DND-41 (cell line): Measurements from ENCODE around the gene PDE6A.
A peak's percentile ranks its signal among the peaks of the same experiment; 100 is the strongest.

Source experiments
- ATAC-seq: fragments of 200-7000 bp; cut with Tn5 transposase; 3 replicates; pipeline ENCODE4 v1.9.1; 2021; ENCODE audit warnings: low read depth; ENCODE audit not compliant: insufficient read depth
- DNase-seq: peaks from one replicate; pipeline ENCODE4 v3.0.0-alpha.2; 2020
- H2AFZ ChIP-seq: 2 replicates; pipeline ENCODE4 v1.6.0; 2012; ENCODE audit warnings: low read depth, low read length
- H3K27ac ChIP-seq: 2 replicates; pipeline ENCODE4 v1.5.1; 2012; ENCODE audit warnings: low read length, inconsistent platforms
- H3K27me3 ChIP-seq: fragments of 200-600 bp; sonication (generic); 2 replicates; pipeline ENCODE4 v1.6.0; 2012; ENCODE audit warnings: low read length, mild to moderate bottlenecking, inconsistent platforms; ENCODE audit not compliant: insufficient read depth, poor library complexity
- H3K36me3 ChIP-seq: 2 replicates; pipeline ENCODE4 v1.5.1; 2012; ENCODE audit warnings: low read length, inconsistent platforms; ENCODE audit not compliant: insufficient read depth
- H3K4me1 ChIP-seq: 2 replicates; pipeline ENCODE4 v1.5.1; 2012; ENCODE audit warnings: mild to moderate bottlenecking, low read length; ENCODE audit not compliant: insufficient read depth
- H3K4me2 ChIP-seq: 2 replicates; pipeline ENCODE4 v1.6.0; 2012; ENCODE audit warnings: mild to moderate bottlenecking, moderate library complexity, low read length, inconsistent platforms; ENCODE audit not compliant: insufficient read depth
- H3K4me3 ChIP-seq, 2 experiments: fragments of 200-600 bp in 1 of 2; shearing (Covaris generic) in 1 of 2; 2 replicates each; pipeline ENCODE4 v1.5.1; 2012 to 2016; ENCODE audit warnings: inconsistent platforms in 2 of 2, low read length in 2 of 2, mild to moderate bottlenecking in 2 of 2, low read depth in 1 of 2, moderate library complexity in 1 of 2
- H3K79me2 ChIP-seq: 2 replicates; pipeline ENCODE4 v1.6.0; 2012; ENCODE audit warnings: low read length, inconsistent platforms; ENCODE audit not compliant: insufficient read depth
- H3K9ac ChIP-seq: 2 replicates; pipeline ENCODE4 v1.6.0; 2012; ENCODE audit warnings: low read depth, mild to moderate bottlenecking, inconsistent platforms, low read length, moderate library complexity
- H3K9me3 ChIP-seq: 2 replicates; pipeline ENCODE4 v1.5.1; 2012; ENCODE audit warnings: low read length, moderate library complexity, mild to moderate bottlenecking, inconsistent platforms; ENCODE audit not compliant: insufficient read depth, severe bottlenecking
- H4K20me1 ChIP-seq: 2 replicates; pipeline ENCODE4 v1.6.0; 2012; ENCODE audit warnings: low read length; ENCODE audit not compliant: insufficient read depth
- EZH2 ChIP-seq: IDR thresholded peaks from 3 replicates; pipeline ENCODE4 v1.6.1; 2012; ENCODE audit warnings: borderline replicate concordance, low read depth, mild to moderate bottlenecking, moderate library complexity, low read length, inconsistent platforms; ENCODE audit not compliant: severe bottlenecking
- TF ChIP-seq, protein P1 (sequence below): IDR thresholded peaks from 2 replicates; pipeline ENCODE4 v1.5.1; 2012; ENCODE audit warnings: borderline replicate concordance, low read length, moderate library complexity, mild to moderate bottlenecking; ENCODE audit not compliant: poor library complexity, severe bottlenecking; ENCODE audit errors: extremely low read depth

The PDE6A gene

DNA sequence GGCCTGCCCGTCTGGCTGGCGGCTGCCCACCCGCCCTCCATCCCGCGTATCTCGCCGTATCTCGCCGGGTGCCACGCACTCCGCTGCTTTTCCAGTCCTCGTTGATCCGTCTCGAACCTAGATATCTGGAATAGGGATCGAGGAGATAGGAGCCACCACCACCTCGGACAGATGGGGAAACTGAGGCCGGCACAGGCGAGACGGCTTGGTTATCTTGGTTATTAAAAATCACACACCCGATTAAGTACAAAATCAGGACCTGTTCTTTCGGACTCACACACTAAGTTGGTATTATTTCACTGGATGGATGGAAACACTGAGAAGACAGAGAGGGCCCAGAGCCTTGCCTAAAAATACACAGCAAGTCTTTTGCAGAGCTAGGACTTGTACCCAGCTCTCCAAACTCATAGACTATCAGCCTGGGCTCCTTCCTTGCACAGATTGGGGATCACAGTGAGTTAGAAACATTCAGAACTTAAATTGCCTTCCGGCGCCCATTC lies 16.6 kb upstream of the PDE6A start:
- no peaks in the 10 kb centered on the region for H3K27me3 ChIP-seq
- H3K4me3 ChIP-seq: peak overlapping the region; percentile 62 to 70
- peak overlapping the region; percentile 84 for H2AFZ ChIP-seq
- no peaks in the 10 kb centered on the region for H3K36me3 ChIP-seq
- H3K4me2 ChIP-seq: peak overlapping the region; percentile 92
- H3K27ac ChIP-seq: peak overlapping the region; percentile 17
- H3K9me3 ChIP-seq: no peaks in the 10 kb centered on the region
- no peaks in the 10 kb centered on the region; the same call in 1 of the 2 replicates for H4K20me1 ChIP-seq
- no peak for DNase-seq
- no peak for ATAC-seq
- no peak for TF ChIP-seq EZH2
- TF ChIP-seq, protein P1, sequence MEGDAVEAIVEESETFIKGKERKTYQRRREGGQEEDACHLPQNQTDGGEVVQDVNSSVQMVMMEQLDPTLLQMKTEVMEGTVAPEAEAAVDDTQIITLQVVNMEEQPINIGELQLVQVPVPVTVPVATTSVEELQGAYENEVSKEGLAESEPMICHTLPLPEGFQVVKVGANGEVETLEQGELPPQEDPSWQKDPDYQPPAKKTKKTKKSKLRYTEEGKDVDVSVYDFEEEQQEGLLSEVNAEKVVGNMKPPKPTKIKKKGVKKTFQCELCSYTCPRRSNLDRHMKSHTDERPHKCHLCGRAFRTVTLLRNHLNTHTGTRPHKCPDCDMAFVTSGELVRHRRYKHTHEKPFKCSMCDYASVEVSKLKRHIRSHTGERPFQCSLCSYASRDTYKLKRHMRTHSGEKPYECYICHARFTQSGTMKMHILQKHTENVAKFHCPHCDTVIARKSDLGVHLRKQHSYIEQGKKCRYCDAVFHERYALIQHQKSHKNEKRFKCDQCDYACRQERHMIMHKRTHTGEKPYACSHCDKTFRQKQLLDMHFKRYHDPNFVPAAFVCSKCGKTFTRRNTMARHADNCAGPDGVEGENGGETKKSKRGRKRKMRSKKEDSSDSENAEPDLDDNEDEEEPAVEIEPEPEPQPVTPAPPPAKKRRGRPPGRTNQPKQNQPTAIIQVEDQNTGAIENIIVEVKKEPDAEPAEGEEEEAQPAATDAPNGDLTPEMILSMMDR: no peak
- peaks cover 12% of the 10 kb centered on the region for H3K79me2 ChIP-seq
- peaks cover 26% of the 10 kb centered on the region for H3K4me1 ChIP-seq
- peak overlapping the region; percentile 79 for H3K9ac ChIP-seq

DNA sequence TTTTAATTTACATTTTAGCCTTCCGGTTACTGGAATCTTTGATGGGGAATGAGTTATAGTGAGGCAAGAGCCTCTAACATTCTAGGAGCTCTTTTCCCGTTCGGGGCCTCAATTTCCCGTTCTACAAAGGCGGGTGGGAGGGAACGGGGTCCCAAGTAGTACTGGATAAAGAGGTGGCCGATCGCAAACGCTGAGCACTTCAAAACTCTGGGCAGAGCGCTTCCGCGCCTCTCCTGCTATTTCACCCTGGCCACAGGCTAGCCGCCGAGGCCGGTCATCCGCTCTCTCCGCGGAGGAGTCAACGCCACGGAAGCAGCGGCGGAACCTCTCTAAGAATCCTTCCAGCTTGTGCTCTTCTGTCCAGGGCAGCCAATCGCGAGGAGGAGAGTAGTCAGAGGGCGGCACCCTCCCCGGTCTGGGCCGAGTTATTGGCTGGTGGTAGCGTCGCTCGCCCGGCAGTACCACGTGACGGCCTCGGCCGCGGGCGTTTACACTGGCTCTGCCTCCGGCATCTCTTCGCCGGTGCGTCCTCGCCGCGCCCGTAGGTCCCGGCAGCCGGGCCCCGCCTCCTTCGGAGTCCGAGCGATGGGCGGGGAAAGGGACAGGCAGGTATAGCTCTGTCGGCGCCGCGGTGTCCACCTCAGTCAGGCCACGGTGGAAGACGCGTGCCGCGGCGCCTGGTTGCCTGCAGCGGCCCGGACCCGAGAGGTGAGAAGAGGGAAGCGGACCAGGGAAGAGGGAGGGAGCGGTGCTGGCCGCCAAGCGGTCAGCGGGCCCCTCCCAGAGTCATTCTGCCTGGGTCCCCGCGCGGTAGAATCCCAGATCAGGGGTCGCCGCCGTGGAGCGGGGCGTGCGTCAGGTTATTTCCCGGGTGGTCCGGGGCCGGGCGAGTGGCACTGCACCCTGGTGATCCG lies 15.9 kb upstream of the PDE6A start, which contains the start of gene SLC26A2:
Gene SLC26A2, plus strand, starts transcription at position 487 of the 914 bp plus-strand sequence. CDS start 16,895 bp downstream, outside the sequence.
- H3K4me3 ChIP-seq: peak within 1 kb of the TSS; percentile 62 to 70
- peak within 1 kb of the TSS; percentile 92 for H3K4me2 ChIP-seq
- no peaks in the 10 kb centered on the region for H3K9me3 ChIP-seq
- TF ChIP-seq, protein P1: no peak
- no peak for TF ChIP-seq EZH2
- no peaks in the 10 kb centered on the region for H4K20me1 ChIP-seq
- H3K27me3 ChIP-seq: no peaks in the 10 kb centered on the region
- H3K36me3 ChIP-seq: no peaks in the 10 kb centered on the region
- H2AFZ ChIP-seq: peak within 1 kb of the TSS; percentile 88
- DNase-seq (peak; percentile 95), ATAC-seq (peak; percentile 99)
- peak within 1 kb of the TSS; percentile 79 for H3K9ac ChIP-seq
- H3K4me1 ChIP-seq: peaks cover 26% of the 10 kb centered on the region
- H3K27ac ChIP-seq: peak within 1 kb of the TSS; percentile 80
- H3K79me2 ChIP-seq: peaks cover 12% of the 10 kb centered on the region

DNA sequence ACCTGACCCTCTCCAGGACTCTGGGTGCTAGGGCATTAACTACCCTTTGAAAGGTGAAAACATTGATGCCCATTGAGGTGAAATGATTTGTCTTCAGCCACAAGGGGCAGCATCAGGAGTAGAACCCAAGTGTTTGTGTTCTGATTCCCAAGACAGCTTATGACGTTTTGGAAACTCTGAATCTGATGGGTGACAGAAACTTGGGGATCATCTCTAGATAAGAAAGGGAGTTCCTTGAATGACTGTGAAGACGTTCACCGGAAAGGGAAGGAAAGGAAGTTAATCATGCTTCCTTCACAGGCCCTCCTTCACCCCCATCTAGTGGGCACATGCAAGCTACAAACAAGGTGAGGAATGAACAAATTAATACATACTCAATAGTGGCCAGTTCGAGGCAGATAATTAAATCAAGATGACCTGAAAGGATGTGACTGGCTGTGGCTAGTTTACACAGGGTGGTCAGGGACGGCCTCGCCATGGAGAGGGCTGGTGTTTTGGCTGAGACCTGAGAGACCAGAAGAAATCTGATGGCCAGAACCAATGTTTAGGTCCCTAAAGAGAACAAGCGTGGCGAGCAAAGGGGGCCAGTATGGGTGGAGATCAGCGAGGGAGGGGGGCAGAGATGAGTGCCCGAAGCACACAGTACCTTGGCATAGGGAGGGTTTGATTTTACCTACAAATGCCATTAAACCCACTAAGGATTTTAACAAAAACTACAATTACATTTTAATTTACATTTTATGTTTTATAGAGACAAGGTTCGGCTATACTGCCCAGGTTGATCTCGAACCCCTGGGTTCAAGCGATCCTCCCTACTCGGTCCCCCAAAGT lies 15.0 kb upstream of the PDE6A start:
- Histone ChIP-seq H3K27me3 (no peaks in the 10 kb centered on the region), H4K20me1 (no peaks in the 10 kb centered on the region), H3K9ac (peak overlapping the region; percentile 79), H3K79me2 (peaks cover 12% of the 10 kb centered on the region), H3K4me1 (peaks cover 26% of the 10 kb centered on the region), H3K4me3 (peak overlapping the region; percentile 62 to 70; a peak in 3 of 4 replicates), H2AFZ (peak overlapping the region; percentile 88), H3K27ac (peak overlapping the region; percentile 80), H3K9me3 (no peaks in the 10 kb centered on the region), H3K4me2 (peak overlapping the region; percentile 92), H3K36me3 (no peaks in the 10 kb centered on the region)
- DNase-seq: peak; percentile 28
- ATAC-seq: no peak
- TF ChIP-seq, protein P1: peak; percentile 67
- no peak for TF ChIP-seq EZH2
